Spleen (tissue), 7 donors: ENCODE data around the gene KDF1.

Experiments
- CTCF ChIP-seq, 11 experiments: fragments of 200-600 bp in 7 of 11; fragments of 450-650 bp in 4 of 11; sonication (generic) in 4 of 11; IDR thresholded peaks in 8 of 11; conservative IDR thresholded peaks in 3 of 11; 1 replicate in 7 of 11; 2 replicates in 4 of 11; pipeline versions ENCODE4 v1.4.0 to v1.8.0; 2016 to 2021; ENCODE audit warnings: antibody characterized with exemption in 11 of 11, inconsistent platforms in 4 of 11, mild to moderate bottlenecking in 1 of 11
- POLR2A ChIP-seq, 3 donors: fragments of 450-650 bp; IDR thresholded peaks; one replicate each; pipeline ENCODE4 v1.5.1; 2017; ENCODE audit warnings: antibody characterized with exemption in 3 of 3, mild to moderate bottlenecking in 1 of 3
- donor health status: DM: no; HTN: no; CAD: no; lungs with moderate emphysema.
- donor health status: DM: no; HTN: no; CAD: no.
- donor health status: DM: no; HTN: no; CAD: no.

GRCh38 chr1:26978901-26979300 lies 18.6 kb upstream of the KDF1 start:
- TF ChIP-seq CTCF (IDR thresholded peaks at IDR 0.05 in 8 of 11, conservative IDR thresholded peaks at IDR 0.05 in 3 of 11) (no peak), POLR2A (IDR thresholded peaks at IDR 0.05) (no peak)
